Epithelial cell of proximal tubule (primary cell): Measurements from ENCODE around the gene BBS9. TPM values are rescaled to one million over a fixed set of nuclear protein-coding genes. Genes with fewer than 3 reads are reported as not detected.

Source experiments
- DNase-seq: peaks from one replicate; pipeline ENCODE4 v3.0.0-alpha.2; 2011; ENCODE audit warnings: low read depth
- H3K4me3 ChIP-seq: 2 replicates; pipeline ENCODE4 v1.5.1; 2011; ENCODE audit warnings: low read depth, mild to moderate bottlenecking, low read length
- CTCF ChIP-seq: conservative IDR thresholded peaks from 2 replicates; pipeline ENCODE4 v1.5.1; 2012; ENCODE audit warnings: low read depth, mild to moderate bottlenecking, low read length
- total RNA-seq: library from RNA; depleted of rRNA; stranded (reverse); fragments of >200 nt; gene quantifications from 2 replicates; pipeline ENCODE4 v1.2.3, GENCODE V29; 2015

BBS9 gene
- total RNA-seq, 1 donor from 2014 or later, result 4.4 TPM

- no peak for TF ChIP-seq CTCF
- DNase-seq, result no peak
- no peak overlapping the region for H3K4me3 ChIP-seq
These were observed 463.4 kb downstream of the BBS9 start for GRCh38 chr7:33592718-33593117.

GRCh38 chr7:33593611-33594010, 464.2 kb downstream of the BBS9 start:
- DNase-seq, result no peak
- no peak overlapping the region for H3K4me3 ChIP-seq
- TF ChIP-seq CTCF, result no peak

- TF ChIP-seq CTCF, result no peak
- no peak for DNase-seq
- no peak overlapping the region for H3K4me3 ChIP-seq
These were observed 467.3 kb downstream of the BBS9 start for GRCh38 chr7:33596686-33597085.

GRCh38 chr7:33597181-33597580, 467.8 kb downstream of the BBS9 start:
- TF ChIP-seq CTCF, result no peak
- no peak overlapping the region for H3K4me3 ChIP-seq
- DNase-seq, result no peak

- no peak overlapping the region for H3K4me3 ChIP-seq
- DNase-seq, result no peak
- TF ChIP-seq CTCF, result no peak
These were observed 471.7 kb downstream of the BBS9 start for GRCh38 chr7:33601101-33601500.

GRCh38 chr7:33601884-33602283, 472.5 kb downstream of the BBS9 start:
- no peak for TF ChIP-seq CTCF
- no peak overlapping the region for H3K4me3 ChIP-seq
- DNase-seq, result no peak

- DNase-seq, result no peak
- no peak overlapping the region for H3K4me3 ChIP-seq
- TF ChIP-seq CTCF, result no peak
These were observed 474.7 kb downstream of the BBS9 start for GRCh38 chr7:33604056-33604455.
